Measurements from ENCODE around the gene HS3ST4.

The HS3ST4 gene

DNA sequence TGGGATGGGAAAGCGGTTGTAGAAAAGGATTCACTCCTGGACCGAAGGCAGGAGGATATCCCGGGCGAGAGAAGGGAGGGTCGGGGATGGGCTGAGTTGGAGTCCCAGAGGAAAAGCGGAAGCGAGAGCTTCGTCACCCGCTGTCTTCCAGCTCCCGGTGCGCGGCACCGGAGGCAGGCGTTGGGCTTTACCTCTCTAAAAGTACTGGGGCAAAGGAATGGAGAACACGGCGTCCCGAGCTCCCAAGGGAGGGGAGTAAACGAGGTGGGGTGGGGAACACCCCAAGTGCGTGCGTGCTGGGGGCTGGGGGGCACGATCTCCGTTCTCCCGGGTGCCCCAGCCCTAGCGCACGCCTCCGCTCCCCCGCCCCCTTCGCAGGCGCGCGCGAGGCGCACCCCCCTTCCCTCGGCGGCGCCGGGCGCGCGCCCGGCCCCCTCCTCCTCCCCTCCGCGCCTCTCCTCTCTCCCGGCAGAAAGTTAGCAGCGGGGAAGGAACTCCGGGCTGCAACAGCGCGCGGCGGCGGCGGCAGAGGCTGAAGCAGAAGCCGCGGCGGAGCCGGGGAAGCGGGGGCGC lies at the start of gene HS3ST4:
Gene HS3ST4 (plus strand): TSS at position 441 of the 573 bp plus-strand sequence.
- DNase-seq, result no peak

DNA sequence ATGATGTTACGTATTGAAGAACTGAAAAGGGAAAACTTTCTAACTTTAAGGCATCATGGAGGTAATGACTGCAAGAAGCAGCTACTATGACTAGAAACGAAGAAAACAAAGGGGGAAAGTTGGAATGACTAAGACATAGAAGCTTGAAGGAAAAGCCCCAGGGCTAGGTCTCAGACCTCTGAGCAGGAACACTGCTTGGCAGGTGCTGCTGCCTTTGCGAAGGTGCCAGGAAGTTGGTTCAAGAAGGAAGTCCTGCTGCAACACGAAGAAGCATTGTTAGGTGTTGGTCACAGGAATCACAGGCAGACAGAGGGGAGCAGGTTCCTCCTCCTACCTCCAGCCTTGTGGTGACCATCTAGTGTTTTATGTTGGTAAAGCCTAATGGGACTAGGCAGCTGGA lies 48.1 kb upstream of the HS3ST4 start:
- no peak for DNase-seq

DNA sequence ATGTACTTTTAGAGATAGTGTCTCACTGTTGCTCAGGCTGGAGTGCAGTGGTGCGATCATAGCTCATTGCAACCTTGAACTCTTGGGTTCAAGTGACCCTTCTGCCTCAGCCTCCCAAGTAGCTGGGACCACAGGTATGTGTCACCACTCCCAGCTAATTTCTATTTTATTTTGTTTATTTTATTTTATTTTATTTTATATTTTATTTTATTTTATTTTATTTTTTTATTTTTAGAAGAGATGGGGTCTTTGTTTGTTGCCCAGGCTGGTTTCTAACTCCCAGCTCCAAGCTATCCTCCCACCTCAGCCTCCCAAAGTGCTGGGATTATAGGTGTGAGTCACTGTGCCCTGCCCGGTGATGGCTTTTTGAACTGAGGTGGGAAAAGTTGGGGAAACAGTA lies 35.1 kb upstream of the HS3ST4 start:
- DNase-seq, result no peak

DNA sequence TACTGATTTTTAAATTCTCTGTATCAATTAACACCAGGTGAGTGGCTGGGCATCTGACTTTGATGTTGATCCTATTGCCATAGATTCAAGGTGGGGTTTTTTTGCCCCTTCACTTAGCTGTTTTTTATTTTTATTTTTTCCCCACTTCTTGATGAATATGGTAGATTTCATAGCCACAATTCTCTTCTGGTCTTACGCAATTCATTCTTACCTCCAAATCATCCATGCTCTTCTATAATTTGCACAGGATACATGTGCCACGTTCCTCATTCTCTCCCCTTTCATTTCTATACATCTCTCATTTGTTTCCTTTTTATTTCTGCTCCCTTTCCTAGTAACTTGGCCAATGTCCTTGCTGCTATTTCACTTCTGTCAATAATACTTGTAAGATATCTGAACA lies 14.9 kb upstream of the HS3ST4 start:
- no peak for DNase-seq

DNA sequence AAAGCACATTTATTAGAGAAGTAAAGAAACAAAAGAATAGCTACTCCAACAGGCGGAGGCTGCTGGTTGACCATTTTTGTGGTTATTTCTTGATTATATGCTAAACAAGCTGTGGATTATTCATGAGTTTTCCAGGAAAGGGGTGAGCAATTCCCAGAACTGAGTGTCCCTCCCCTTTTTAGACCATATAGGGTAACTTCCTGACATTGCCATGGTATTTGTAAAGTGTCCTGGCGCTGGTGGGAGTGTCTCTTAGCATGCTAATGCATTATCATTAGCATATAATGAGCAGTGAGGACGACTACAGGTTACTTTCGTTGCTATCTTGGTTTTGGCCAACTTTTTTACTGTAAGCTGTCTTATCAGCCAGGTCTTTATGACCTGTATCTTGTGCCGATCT lies 12.2 kb upstream of the HS3ST4 start:
- no peak for DNase-seq

DNA sequence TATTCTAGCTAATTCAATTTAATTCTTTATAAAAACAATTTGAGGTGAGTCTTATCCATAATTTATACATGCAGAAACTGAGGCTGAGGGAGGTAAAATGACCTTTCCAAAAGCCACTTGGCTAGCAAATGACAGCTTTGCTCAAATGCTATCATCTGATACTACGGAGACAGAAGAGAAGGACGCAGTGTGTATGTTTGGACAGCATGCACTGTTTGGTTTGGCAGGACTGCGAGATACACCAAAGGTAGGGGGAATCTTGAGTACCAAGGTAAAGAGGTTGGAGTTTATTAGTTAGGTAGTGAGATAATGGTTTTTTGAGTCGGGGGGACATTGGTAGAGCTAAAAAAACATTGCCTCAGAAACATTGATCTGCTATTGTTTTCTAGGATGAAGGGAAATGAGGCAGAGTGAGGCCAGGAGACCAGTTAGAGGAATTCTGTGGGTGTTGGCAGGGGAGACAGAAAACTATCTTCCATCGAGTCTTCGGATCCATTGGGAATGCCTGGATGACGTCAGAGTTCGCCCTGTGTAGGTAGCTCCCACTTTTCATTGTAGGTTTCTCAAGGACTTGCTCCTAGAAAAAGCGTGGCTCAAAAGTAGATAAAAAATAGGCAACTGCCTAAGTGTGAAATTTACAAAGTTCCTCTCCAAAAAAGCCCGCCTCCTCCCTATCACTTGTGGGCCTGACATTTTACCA lies 2.5 kb upstream of the HS3ST4 start:
- DNase-seq, result no peak

DNA sequence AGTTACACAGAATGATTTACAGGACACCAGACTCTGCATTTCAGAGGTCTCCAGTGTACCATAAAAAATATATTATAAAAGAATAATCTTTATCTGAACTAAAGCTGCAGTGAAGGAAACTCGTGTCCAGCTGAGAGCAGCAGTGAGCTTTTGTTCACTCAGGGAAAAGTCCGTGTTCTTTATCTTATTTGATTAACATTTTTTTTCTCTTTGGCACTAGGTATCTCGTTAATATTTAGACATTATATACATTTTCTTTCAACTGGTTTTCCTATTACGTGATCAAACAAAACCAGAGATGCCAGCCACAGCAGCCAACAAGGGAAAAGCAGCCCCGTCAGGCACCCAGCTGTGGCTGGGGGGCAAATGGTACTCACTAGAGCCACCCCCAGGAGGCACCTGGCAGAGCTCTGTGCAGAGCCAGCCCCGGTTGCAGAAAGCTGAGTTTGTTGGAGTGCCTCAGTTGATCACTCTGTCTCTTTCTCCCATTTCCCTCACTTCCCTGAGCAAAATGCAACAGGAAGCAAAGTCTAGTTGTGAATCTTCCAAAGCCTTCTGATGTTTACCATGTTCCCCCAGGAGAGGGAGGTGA lies 1.1 kb upstream of the HS3ST4 start:
- no peak for DNase-seq

DNA sequence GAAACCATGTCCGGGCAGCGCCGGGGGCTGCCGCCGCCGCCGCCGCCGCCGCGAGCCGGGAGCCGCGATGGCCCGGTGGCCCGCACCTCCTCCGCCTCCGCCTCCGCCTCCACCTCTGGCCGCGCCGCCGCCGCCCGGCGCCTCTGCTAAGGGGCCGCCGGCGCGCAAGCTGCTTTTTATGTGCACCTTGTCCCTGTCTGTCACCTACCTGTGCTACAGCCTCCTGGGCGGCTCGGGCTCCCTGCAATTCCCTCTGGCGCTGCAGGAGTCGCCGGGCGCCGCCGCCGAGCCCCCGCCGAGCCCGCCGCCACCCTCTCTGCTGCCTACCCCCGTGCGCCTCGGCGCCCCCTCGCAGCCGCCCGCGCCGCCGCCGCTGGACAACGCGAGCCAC lies 587 bp downstream of the HS3ST4 start:
- DNase-seq, result no peak

DNA sequence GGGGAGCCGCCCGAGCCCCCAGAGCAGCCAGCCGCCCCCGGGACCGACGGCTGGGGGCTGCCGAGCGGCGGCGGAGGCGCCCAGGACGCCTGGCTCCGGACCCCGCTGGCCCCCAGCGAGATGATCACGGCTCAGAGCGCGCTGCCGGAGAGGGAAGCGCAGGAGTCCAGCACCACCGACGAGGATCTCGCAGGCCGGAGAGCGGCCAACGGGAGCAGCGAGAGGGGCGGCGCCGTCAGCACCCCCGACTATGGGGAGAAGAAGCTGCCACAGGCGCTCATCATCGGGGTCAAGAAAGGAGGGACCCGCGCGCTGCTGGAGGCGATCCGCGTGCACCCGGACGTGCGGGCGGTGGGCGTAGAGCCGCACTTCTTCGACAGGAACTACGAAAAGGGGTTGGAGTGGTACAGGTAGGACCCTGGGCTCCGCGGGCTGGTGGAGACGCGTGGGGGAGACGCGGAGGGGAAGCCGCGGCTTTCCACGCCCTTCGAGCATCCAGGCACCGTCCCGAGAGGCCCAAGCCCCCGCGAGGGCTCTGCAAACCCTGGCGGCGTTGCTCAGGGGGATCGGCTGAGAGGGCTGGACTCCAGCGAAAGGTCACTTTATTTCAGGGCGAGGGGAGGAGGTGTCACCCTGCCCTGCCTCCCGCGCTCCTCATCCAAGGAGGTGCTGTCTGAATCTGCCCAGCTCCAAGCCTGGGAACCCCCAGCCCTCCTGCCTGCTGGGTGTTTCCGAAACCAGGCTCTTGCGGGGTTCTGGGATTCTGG lies 1.2 kb downstream of the HS3ST4 start:
- no peak for DNase-seq

DNA sequence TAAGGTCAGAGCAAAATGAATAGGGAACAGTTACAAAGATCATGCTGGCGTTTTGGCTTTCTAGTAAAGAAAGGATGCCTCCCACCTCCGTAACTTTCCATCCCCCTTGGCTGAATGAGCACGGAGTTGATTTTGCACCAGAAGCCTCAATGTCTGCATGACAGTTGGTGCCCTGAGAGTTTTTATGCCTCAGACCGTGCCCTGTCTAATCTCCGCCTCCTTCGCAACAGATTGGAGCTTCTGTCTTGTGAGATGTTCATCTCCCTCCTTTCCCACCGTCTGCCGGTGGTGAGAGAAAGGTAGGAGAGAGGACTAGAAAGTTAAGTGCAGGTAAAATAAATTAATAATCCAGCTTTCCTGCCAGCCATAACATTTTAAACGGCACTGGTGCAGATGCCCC lies 1.9 kb downstream of the HS3ST4 start:
- DNase-seq, result no peak

DNA sequence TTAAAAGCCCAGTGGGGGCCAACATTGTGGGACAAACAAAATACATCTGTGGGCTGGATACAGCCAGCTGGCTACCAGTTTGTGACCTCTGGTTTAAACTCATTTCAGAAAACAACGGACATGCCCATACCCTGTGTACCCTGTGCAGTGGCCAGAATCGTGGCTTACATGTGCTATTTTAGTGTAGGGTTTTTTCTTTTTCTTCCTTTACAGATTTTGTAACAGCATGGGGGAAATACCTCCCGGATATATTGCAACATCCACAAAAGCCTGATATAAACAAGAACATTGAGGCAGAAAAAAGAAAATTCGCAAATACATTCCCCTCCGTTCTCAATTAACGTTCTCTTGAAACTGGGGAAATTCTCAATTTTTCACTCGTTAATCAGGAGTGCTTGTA lies 7.3 kb downstream of the HS3ST4 start:
- DNase-seq, result no peak

DNA sequence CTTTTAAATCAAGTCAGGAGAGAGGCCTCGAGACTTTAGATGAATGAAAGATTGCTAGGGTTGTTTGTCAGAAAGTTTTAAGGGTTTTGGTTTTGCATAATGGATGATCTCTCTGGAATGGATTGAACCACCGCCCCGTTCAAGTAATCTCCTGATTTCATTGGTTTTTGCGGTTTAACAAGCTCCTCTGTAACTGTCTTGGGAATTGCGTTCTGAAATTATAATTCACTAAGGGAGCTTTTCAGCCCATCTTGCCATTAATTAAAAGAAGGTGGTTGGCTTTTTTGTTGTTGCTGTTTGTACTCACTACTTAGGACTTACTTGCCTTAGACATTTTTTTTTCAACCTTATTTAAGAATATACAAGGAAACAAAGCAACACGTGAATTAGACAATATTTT lies 8.8 kb downstream of the HS3ST4 start:
- DNase-seq, result no peak

DNA sequence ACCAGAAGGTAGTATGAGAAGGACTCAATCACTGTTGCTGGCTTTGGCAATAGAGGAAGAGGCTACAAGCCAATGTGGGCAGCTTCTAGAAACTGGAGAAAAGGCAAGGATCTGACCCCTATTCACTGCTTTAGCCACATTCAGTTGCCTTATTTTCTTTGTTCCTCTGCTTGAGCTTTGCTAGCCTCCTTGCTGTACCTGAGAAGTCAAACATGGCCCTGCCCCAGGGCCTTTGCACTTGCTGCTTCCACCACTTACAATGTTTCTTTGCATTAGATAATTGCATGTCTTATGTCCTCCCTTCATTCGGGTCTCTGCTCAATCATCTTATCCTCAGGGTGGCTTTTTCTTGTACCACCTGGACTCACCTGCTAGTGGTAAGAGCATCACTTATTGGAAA lies 15.8 kb downstream of the HS3ST4 start:
- no peak for DNase-seq

DNA sequence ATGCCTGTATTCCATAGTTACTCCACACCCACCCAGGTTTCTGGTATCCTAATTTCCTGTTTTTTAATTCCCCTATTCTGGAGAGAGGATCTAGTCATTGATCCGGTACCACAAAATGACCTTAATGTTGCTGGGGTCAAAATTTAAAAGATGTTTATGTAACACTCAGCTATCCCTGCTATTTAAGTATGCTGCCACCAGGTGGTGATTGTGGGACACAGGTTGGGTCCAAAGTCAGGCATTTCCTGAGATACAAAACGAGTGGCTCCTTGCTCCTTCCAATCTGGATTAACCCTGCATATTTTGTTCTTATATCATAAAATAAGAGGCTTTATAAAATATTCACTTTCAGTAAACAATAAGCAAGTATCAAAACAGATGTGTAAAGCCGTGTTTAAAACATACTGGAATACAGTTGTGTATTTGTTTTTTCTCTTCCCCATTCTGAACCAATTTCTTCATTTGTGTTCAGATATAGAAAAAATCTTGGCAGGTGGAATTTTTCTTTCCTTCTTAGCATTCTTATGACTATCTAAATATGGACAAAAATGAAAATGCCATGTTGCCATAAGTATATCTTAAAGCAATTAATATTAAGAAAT lies 16.3 kb downstream of the HS3ST4 start:
- no peak for DNase-seq

DNA sequence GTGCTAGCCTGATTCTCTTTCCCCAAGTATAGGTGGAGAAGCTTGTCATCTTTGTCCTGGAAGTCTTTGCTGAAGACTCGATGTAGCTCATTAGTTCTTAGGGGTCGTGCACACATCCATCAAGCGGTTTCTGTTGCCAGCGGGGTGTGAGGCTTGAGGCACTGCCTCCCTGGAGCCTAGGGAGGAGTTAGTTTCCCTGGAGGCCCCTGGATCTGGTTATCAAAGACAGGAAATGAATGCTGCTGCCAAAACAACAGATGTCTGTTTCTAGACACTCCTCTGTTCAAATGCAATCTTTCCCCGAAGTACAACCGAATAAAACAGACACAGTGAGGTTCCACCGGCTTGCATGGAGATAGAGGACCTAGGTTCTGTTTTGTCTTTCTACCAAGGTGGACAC lies 17.5 kb downstream of the HS3ST4 start:
- no peak for DNase-seq

DNA sequence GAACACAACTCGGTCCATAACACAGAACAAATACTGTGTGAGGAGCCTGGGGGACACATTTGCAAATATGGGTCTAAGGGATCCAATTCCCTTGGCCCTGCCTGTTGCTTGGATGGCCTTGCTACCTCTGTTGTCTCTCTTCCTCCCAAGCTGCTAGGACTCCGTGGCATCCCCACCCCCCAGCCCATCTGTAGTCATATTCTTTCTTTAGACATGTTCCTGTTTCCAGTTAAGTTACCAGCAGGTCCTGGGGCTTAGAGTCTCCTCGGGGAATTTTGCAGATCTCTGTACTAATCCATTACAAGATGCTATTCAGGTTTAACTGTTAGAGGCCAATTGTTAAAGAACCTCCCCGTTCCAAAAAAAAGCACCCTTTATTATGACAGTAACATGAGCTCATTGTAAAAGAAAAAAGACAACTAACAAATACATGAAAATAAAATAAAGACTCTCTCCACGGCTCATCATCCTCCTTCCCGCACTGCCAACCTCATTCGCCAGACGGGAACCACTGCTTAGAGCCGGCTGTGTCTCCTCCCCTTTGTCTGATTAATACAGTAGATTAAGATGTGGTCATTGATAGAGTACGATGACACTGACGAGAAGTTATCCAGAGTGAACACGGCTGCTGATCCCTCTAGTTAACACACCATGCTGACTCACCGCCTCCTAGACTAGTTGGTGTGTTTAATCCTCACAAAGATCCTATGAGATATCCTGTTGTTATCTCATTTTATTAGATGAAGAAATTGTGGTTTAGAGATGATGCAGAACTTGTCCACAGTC lies 22.2 kb downstream of the HS3ST4 start:
- DNase-seq, result no peak

DNA sequence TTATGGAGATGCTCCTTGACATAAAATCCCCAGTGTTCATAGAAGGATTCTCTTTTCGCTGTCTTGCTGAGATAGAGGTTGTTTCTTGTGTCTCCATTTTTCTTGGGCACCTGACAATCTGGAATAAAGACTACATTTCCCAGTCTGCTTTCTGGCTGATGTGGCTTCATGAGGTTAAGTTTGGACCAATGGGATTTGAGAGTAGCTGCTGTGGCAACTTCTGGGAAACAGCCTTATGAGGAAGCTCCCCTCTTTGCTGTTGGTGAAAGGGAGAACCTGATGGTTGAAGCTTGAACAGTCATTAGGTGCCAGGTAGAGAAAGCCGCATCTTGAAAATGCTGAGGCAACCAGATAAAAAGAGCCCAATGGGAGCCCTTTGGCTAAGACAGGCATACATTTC lies 24.4 kb downstream of the HS3ST4 start:
- DNase-seq, result no peak

DNA sequence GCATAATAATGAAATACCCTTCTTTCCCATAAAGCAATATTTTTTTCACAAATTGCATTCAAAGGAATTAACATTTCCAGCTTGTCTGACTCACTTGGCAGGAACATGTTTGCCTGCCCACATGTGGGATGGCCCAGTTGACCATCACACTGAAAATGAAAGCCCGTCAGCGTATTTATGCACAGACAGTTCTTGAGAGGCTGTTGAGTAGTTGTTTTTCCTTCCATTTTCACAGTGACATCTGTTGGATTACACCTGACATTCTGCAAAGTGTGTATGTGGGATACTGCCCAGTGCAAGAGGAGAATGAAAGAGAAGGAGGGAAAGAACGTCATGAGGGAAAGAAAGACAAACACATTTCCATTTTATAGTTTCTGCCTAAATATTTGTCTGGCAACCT lies 29.7 kb downstream of the HS3ST4 start:
- DNase-seq, result no peak

DNA sequence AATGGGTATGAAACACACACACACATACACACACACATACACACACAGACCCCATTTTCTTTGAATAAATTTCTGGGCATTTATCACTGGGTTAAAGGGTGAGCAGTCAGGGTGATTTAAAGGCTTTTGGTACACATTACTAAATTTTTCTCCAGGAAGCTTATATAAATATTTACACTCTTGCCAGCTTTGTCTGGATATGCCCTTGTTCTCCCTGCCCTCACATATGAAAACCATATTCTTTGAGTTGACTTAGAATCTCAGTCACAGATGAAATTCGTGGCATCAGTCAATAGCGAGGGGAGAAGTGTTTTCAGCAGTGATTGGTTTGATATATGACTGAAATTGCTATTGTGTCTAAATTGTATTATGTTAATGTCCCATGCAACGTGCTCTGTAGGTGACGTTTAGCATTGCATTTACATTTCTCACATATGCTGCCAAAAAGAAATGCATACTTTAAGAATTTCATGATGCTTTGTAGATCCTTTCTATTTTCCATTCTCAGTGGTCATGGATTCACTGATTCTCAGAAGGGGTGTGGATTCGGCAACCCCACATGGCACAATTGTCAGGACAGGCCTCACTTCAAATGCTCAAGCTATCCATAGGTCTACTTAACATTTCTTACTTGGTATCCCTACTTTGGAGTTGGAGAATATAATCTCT lies 34.8 kb downstream of the HS3ST4 start:
- DNase-seq, result no peak

DNA sequence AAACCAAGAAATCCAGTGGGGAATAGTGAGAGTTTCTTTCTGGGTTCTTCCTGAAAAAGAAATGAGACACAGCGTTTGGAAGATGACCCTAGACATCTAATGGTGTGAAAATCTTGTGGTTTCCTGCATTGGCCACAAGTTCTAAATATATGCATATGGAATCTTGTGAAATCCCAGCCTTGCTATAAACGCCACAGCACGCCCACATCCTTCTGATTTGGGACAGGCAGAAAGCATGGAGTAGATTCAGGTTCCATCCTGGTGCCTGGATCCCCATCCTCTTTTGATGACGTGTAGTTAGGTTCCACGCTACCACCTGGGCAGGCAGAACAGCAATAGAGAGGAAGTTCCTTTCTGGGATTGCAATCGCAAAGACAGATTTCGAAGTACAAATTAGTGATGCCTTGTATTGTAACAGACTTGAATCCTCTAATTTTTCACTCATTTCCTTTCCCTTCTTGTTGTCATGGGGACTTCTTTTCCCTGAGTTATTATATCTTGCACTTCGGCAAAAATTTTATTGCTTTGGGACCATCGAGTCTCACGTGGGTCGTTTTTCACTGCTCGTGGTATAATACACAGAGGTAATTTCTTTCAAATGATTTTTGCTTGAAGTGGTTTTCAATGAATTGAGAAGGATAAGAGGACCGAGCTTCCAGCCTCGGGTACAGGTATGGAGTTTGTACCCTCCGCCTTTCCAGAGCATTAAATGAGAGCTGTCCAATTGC lies 37.6 kb downstream of the HS3ST4 start:
- no peak for DNase-seq

DNA sequence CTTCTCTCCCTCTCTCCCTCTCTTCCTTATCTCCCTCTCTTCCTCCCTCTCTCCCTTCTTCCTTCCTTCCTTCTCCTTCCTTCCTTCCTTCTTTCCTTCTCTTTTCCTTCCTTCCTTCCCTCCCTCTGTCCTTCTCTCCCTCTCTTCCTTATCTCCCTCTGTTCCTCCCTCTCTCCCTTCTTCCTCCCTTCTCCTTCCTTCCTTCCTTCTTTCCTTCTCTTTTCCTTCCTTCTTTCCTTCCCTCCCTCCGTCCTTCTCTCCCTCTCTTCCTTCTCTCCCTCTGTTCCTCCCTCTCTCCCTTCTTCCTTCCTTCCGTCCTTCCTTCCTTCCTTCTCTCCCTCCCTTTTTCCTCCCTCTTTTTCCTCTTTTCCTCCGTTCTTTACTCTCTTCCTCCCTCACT lies 38.6 kb downstream of the HS3ST4 start:
- no peak for DNase-seq
